ENCODE results near the gene MBNL2. TPM values are rescaled to one million over a fixed set of nuclear protein-coding genes. Genes with fewer than 3 reads are reported as not detected.

MBNL2 gene
- total RNA-seq, 1 donor from 2014 or later = 43.7 TPM

DNA sequence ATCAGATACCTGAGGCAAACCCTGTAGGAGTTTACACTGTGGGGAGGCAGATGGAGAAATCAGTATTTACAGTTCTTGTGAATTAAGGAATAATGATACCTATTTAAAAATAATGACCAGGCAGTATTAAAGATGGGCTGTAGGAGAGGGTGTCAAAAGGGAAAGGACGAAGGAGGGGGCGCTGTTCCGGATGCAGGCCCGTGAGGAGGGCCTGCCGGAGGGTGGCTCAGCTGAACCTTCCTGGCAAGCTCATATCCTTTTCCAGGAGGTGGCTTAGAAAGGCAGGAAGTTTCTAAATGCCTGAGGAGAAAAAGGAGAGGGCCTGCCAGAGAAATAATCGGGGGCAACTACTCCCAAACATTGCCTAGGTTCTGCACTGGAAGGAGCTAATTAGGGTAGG lies 46.6 kb downstream of the MBNL2 start:
- Mint-ChIP-seq H3K36me3 (peaks cover 16% of the 10 kb centered on the region), H3K27ac (no peak overlapping the region), H3K27me3 (no peaks in the 10 kb centered on the region), H3K9me3 (no peaks in the 10 kb centered on the region), H3K4me3 (no peak overlapping the region), H3K4me1 (ENCODE audit: unreplicated experiment) (peaks cover 49% of the 10 kb centered on the region)
- TF ChIP-seq, protein P1, sequence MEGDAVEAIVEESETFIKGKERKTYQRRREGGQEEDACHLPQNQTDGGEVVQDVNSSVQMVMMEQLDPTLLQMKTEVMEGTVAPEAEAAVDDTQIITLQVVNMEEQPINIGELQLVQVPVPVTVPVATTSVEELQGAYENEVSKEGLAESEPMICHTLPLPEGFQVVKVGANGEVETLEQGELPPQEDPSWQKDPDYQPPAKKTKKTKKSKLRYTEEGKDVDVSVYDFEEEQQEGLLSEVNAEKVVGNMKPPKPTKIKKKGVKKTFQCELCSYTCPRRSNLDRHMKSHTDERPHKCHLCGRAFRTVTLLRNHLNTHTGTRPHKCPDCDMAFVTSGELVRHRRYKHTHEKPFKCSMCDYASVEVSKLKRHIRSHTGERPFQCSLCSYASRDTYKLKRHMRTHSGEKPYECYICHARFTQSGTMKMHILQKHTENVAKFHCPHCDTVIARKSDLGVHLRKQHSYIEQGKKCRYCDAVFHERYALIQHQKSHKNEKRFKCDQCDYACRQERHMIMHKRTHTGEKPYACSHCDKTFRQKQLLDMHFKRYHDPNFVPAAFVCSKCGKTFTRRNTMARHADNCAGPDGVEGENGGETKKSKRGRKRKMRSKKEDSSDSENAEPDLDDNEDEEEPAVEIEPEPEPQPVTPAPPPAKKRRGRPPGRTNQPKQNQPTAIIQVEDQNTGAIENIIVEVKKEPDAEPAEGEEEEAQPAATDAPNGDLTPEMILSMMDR (conservative IDR thresholded peaks at IDR 0.05) = no peak
- DNase-seq (ENCODE audit: extremely low spot score, unreplicated experiment) = no peak

DNA sequence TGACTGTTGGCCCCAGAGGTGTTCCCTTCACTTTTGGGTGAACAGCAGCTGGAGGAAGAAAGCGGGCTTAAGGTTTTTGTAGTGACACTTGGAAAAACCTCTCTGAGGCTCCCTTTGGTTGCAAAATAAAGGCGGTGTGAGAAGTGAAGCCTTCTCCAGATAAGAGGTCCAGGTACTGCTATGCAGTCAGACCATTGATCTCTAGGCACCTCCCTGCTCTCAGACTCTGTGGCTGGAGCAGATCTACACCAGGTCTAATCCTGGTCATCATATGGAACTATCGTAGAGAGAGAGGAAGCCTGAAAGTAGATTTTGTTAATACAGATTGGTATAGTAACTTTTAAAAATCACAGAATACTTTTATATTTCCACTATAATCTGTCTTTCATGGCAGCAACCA lies 47.5 kb downstream of the MBNL2 start:
- H3K9me3 Mint-ChIP-seq = peaks cover under 1% of the 10 kb centered on the region
- peaks cover 14% of the 10 kb centered on the region for H3K36me3 Mint-ChIP-seq
- H3K4me1 Mint-ChIP-seq (ENCODE audit: unreplicated experiment) = peaks cover 49% of the 10 kb centered on the region
- TF ChIP-seq, protein P1 (conservative IDR thresholded peaks at IDR 0.05) = no peak
- H3K4me3 Mint-ChIP-seq = no peak overlapping the region
- no peak for DNase-seq (ENCODE audit: extremely low spot score, unreplicated experiment)
- H3K27me3 Mint-ChIP-seq = no peaks in the 10 kb centered on the region
- no peak overlapping the region for H3K27ac Mint-ChIP-seq

DNA sequence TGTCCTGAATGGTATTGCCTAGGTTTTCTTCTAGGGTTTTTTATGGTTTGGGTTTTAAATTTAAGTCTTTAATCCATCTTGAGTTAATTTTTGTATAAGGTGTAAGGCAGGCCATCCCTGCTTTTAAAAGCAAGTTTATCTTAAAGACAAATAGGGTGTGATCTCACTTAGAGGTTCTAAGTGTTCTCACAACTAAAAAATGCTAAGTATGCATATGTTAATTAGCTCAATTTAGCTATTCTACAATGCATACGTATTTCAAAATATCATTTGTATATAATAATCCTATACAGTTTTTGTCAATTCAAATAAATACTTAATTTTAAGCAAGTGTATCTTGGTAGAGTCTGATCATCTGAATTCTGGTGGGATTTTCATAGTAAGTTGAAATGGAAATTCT lies 50.4 kb downstream of the MBNL2 start:
- no peak overlapping the region for H3K4me3 Mint-ChIP-seq
- H3K27ac Mint-ChIP-seq = peak overlapping the region; percentile 67
- H3K36me3 Mint-ChIP-seq = peaks cover 33% of the 10 kb centered on the region
- DNase-seq (ENCODE audit: extremely low spot score, unreplicated experiment) = no peak
- no peaks in the 10 kb centered on the region for H3K27me3 Mint-ChIP-seq
- TF ChIP-seq, protein P1 (conservative IDR thresholded peaks at IDR 0.05) = no peak
- peaks cover 10% of the 10 kb centered on the region for H3K9me3 Mint-ChIP-seq
- H3K4me1 Mint-ChIP-seq (ENCODE audit: unreplicated experiment) = peaks cover 49% of the 10 kb centered on the region

DNA sequence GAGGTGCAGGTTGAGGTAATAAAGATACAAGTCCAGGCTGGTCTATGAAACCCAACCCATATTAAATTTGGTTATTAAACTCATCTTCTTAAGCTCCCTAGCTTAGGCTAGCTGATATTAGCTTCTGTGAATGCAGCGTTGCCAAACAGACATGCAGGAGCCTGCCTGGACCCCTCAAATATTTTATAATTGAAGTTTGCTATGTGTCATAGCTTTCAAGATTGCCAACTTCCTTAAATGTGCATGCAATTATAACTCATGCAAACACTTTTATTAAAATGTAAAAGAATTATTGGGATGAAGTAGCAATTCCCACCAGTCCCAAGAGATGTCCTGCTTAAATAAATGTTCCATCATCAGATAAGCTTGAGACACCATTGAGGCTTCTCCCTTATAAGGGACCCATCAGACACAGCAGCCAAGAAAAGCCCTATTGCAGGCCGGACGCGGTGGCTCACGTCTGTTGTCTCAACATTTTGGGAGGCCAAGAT lies 51.3 kb downstream of the MBNL2 start:
- Mint-ChIP-seq H3K4me1 (ENCODE audit: unreplicated experiment) (peaks cover 42% of the 10 kb centered on the region), H3K9me3 (peaks cover 10% of the 10 kb centered on the region), H3K4me3 (no peak overlapping the region), H3K36me3 (peaks cover 33% of the 10 kb centered on the region), H3K27ac (peak overlapping the region; percentile 51), H3K27me3 (no peaks in the 10 kb centered on the region)
- TF ChIP-seq, protein P1 (conservative IDR thresholded peaks at IDR 0.05) = no peak
- DNase-seq (ENCODE audit: extremely low spot score, unreplicated experiment) = no peak

DNA sequence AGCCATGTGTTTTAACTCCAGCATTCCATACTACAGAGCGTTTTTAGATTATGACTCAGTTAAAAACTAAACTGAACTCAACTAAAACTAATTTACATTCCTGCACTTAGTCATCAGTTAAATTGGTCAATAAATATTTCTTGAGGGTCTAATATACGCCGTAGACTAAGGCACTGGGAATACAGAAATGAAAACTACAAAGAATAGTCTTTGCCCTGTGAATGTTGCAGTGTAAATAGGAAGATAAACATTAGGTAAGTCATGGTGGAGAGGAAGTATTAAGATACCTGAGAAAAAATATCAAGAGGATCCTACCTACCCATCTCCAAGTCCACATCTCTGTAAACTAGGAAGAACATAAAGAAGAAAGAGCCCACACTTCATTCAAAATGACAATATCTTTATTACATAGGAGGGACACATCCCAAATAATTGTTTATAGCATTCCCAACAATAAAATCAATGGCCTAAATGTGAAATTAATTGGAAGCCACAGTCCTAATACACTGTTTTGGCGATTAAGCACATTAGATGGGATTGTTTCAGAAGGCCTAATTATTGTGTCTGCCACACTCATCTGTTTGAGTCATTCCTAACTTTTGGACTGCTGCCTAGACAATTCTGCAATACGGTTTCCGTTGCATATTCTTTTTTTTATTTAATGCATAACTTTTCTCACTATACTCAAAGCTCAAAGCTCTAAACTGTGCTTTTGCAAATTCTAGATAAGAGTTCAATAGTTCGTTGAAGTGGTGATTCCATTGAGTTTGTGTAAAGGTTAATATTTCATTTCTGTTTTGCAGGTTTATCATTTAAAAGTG lies 52.9 kb downstream of the MBNL2 start:
- Mint-ChIP-seq H3K27me3 (no peaks in the 10 kb centered on the region), H3K36me3 (peaks cover 28% of the 10 kb centered on the region), H3K27ac (peak overlapping the region; percentile 77), H3K4me3 (peak overlapping the region; percentile 12), H3K9me3 (peaks cover 10% of the 10 kb centered on the region), H3K4me1 (ENCODE audit: unreplicated experiment) (peaks cover 35% of the 10 kb centered on the region)
- no peak for DNase-seq (ENCODE audit: extremely low spot score, unreplicated experiment)
- TF ChIP-seq, protein P1 (conservative IDR thresholded peaks at IDR 0.05) = no peak
